ENCODE measurements around the gene HOXD3.

Gene HOXD3

GRCh38 chr2:176114120-176114929 is 42.8 kb upstream of the HOXD3 start:
- Histone ChIP-seq H4K20me1 (ENCODE audit: insufficient read depth) (no peaks in the 10 kb centered on the region), H2AFZ (ENCODE audit: low read depth) (no peak overlapping the region), H3K4me1 (ENCODE audit: low read depth, poor library complexity, severe bottlenecking) (no peaks in the 10 kb centered on the region), H3K27me3 (ENCODE audit: insufficient read depth, low read depth) (no peaks in the 10 kb centered on the region), H3K36me3 (ENCODE audit: insufficient read depth) (no peaks in the 10 kb centered on the region), H3K27ac (no peak overlapping the region), H3K4me3 (IDR thresholded peaks at IDR 0.05; ENCODE audit: insufficient read depth, low read depth, low read length) (no peak overlapping the region), H3K9ac (no peak overlapping the region), H3K4me2 (no peak overlapping the region), H3K79me2 (ENCODE audit: insufficient read depth, low read depth) (no peaks in the 10 kb centered on the region)
- TF ChIP-seq CTCF (conservative IDR thresholded peaks at IDR 0.05; ENCODE audit: low read depth, low read length) = no peak

- Histone ChIP-seq H3K4me3 (IDR thresholded peaks at IDR 0.05; ENCODE audit: insufficient read depth, low read depth, low read length) (no peak overlapping the region), H3K27me3 (ENCODE audit: insufficient read depth, low read depth) (no peaks in the 10 kb centered on the region), H3K9ac (no peak overlapping the region), H3K4me2 (no peak overlapping the region), H3K79me2 (ENCODE audit: insufficient read depth, low read depth) (no peaks in the 10 kb centered on the region), H4K20me1 (ENCODE audit: insufficient read depth) (no peaks in the 10 kb centered on the region), H2AFZ (ENCODE audit: low read depth) (no peak overlapping the region), H3K4me1 (ENCODE audit: low read depth, poor library complexity, severe bottlenecking) (no peaks in the 10 kb centered on the region), H3K27ac (no peak overlapping the region), H3K36me3 (ENCODE audit: insufficient read depth) (no peaks in the 10 kb centered on the region)
- no peak for TF ChIP-seq CTCF (conservative IDR thresholded peaks at IDR 0.05; ENCODE audit: low read depth, low read length)
These were observed 42.0 kb upstream of the HOXD3 start for GRCh38 chr2:176114930-176115625.

GRCh38 chr2:176115883-176116813 is 41.0 kb upstream of the HOXD3 start, which contains the start of gene HOXD10:
Gene HOXD10 (plus strand): TSS chr2:176116778. CDS start chr2:176116834, 56 bp downstream.
- Histone ChIP-seq H3K79me2 (ENCODE audit: insufficient read depth, low read depth) (no peaks in the 10 kb centered on the region), H2AFZ (ENCODE audit: low read depth) (no peak within 1 kb of the TSS), H3K9ac (no peak within 1 kb of the TSS), H3K4me2 (no peak within 1 kb of the TSS), H4K20me1 (ENCODE audit: insufficient read depth) (no peaks in the 10 kb centered on the region), H3K27ac (no peak within 1 kb of the TSS), H3K36me3 (ENCODE audit: insufficient read depth) (no peaks in the 10 kb centered on the region), H3K4me3 (IDR thresholded peaks at IDR 0.05; ENCODE audit: insufficient read depth, low read depth, low read length) (no peak within 1 kb of the TSS), H3K4me1 (ENCODE audit: low read depth, poor library complexity, severe bottlenecking) (no peaks in the 10 kb centered on the region), H3K27me3 (ENCODE audit: insufficient read depth, low read depth) (no peaks in the 10 kb centered on the region)
- no peak for TF ChIP-seq CTCF (conservative IDR thresholded peaks at IDR 0.05; ENCODE audit: low read depth, low read length)

GRCh38 chr2:176117162-176117822 is 39.8 kb upstream of the HOXD3 start:
- no peak for TF ChIP-seq CTCF (conservative IDR thresholded peaks at IDR 0.05; ENCODE audit: low read depth, low read length)
- Histone ChIP-seq H3K27ac (no peak overlapping the region), H3K4me3 (IDR thresholded peaks at IDR 0.05; ENCODE audit: insufficient read depth, low read depth, low read length) (no peak overlapping the region)

More at GRCh38 chr2:176117162-176117822, 39.8 kb upstream of the HOXD3 start:
- no peak overlapping the region for H2AFZ ChIP-seq (ENCODE audit: low read depth)
- H3K79me2 ChIP-seq (ENCODE audit: insufficient read depth, low read depth) = no peaks in the 10 kb centered on the region
- no peaks in the 10 kb centered on the region for H3K36me3 ChIP-seq (ENCODE audit: insufficient read depth)
- H3K9ac ChIP-seq = no peak overlapping the region
- H3K27me3 ChIP-seq (ENCODE audit: insufficient read depth, low read depth) = no peaks in the 10 kb centered on the region
- H4K20me1 ChIP-seq (ENCODE audit: insufficient read depth) = no peaks in the 10 kb centered on the region
- H3K4me2 ChIP-seq = no peak overlapping the region
- H3K4me1 ChIP-seq (ENCODE audit: low read depth, poor library complexity, severe bottlenecking) = no peaks in the 10 kb centered on the region

Measured in KMS-11 (cell line).